ENCODE data around the gene WDR27. TPM values are rescaled to one million over a fixed set of nuclear protein-coding genes. Genes with fewer than 3 reads are reported as not detected.
"Not testable (repeated sequence)": the region's sequence is repeated elsewhere in the genome, so short reads cannot be mapped to it uniquely, and the experiment has no call there.

Gene WDR27
- polyA plus RNA-seq, 4 donors, result 36.8 to 62.5 (median 56.6) TPM

DNA sequence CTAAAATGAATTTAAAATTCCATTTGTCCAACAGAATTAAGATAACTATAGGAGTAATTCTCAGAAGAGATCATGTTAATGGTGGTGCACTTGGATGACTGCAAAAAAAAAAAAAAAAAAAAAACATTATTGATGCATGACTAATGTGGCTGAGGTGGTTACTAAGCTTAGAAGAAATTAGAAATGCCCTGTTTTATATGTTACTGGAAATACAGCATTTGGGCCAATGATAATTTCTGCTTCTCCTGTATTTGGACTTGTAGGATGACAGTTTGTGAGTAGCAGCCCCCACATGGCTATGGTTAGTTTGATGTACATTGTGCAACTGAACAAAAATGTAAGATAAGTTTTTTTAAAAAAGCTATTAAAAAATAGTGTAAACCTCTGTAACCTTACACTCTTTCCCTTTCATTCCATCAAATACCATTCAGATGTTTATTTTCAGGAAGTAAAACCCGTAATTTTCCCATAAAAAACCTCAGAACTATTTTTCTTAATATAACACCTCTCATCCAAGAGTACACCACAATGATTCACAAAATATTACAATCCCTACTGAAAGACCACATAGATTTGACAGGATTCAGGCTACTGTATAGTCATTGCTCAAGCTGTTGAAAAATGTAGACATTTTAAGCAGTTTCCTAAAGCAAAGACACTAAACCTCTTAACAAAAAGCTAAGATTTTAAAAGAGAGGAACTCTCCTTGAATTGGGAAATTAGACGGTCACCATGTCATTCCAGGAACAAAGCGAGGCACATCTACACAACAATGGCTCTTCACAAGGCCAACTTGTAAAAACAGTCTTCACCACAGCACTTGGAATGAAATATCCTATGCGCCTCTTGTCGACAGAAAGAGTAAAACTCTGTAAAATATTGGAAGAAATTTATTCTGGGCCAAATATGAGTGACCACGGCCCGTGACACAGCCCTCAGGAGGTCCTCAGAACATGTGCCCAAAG, 83.0 kb downstream of the WDR27 start:
- no peak for DNase-seq (ENCODE audit: low read depth in 4 of 4, low spot score in 3 of 4)

DNA sequence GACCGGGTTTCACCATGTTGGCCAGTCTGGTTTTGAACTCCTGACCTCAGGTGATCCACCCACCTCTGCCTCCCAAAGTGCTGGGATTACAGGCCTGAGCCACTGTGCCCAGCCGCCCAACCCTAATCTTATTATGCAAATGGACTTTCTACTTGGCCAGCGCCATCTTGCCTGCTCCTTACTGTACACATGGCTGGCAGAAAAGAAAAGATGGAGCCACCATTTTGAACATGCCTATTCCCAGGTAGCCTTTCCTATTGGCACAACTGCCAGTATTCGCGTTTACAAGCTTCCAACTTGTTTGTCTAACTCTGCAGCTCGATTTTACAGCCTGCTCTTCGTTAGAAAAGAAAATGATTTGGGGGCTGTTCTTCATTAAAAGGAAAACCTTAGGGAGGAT, 84.3 kb downstream of the WDR27 start:
- no peak for DNase-seq (ENCODE audit: low read depth in 4 of 4, low spot score in 3 of 4)

DNA sequence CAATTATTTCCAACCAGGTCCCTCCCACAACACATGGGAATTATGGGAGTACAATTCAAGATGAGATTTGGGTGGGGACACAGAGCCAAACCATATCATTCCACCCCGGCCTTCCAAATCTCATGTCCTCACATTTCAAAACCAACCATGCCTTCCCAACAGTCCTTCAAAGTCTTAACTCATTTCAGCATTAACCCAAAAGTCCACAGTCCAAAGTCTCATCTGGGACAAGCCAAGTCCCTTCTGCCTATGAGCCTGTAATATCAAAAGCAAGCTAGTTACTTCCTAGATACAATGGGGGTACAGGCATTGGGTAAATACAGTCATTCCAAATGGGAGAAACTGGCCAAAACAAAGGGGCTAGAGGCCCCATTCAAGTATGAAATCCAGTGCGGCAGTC, 93.2 kb downstream of the WDR27 start:
- not testable (repeated sequence) for DNase-seq (ENCODE audit: low read depth in 4 of 4, low spot score in 3 of 4)

DNA sequence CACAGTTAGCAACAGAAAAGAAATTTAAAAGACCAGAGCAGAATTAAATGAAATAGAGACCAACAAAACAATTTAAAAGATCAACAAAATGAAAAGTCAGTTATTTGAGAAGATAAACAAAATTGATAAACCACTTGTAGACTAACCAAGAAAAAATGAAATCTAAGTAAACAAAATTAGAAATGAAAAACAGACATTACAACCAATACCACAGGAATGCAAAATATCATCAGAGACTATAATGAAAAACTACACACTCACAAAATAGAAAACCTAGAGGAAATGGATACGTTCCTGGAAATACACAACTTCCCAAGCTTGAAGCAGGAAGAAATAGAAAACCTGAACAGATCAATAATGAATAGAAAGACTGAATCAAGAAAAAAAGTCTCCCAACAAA, 97.8 kb downstream of the WDR27 start:
- no peak for DNase-seq (ENCODE audit: low read depth in 4 of 4, low spot score in 3 of 4)

DNA sequence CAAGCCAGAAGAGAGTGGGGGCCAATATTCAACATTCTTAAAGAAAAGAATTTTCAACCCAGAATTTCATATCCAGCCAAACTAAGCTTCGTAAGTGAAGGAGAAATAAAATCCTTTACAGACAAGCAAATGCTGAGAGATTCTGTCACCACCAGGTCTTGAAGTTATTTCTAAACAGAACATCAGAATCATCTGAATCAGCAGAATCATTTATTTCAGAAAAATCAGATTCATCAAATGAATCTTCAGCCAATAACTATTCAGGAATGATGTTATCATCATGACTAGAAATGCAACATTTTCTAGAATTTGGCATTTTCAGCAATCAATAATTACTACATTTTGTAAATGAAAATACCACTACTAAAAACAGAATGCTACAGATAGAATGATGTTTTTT, 100.7 kb downstream of the WDR27 start:
- DNase-seq (ENCODE audit: low read depth in 4 of 4, low spot score in 3 of 4), result not testable (repeated sequence)

DNA sequence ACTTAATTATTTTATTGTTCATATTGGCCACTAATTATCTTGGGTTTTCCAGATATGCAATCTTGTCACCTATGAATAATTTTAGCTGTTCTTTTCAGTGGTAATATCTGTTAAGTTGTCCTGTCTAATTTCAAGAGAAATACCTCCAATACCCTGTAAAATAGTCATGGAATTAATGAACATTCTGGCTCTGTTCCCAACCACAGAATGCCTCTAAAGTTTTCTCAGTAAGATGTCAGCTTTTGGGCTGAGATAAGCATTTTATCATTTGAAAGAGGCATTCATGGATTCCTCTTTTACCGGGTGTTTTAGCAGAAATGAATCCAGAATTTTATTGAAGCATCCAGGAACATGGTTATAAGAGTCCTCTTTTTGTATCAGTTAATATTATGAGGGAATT, 109.3 kb downstream of the WDR27 start:
- no peak for DNase-seq (ENCODE audit: low read depth in 4 of 4, low spot score in 3 of 4)

DNA sequence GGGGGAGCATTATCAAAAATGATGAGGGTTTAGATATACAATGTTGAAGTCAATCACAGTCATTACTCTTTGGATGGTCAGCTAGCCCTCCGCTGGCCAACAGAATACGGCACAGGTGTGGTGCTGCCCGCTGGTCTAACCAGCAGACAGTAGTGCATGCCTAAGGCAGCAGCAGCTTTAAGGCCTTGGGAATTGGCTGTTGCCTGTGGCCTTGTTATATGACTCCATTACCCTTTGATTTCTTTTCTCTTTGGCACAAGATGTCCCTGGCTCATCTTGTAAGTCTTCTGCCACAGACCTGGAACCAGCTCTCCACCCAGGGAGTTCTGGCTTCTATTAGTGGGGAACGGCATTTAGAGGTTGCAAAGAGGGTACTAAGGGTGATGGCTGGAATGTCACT, 110.2 kb downstream of the WDR27 start:
- DNase-seq (ENCODE audit: low read depth in 4 of 4, low spot score in 3 of 4), result no peak

DNA sequence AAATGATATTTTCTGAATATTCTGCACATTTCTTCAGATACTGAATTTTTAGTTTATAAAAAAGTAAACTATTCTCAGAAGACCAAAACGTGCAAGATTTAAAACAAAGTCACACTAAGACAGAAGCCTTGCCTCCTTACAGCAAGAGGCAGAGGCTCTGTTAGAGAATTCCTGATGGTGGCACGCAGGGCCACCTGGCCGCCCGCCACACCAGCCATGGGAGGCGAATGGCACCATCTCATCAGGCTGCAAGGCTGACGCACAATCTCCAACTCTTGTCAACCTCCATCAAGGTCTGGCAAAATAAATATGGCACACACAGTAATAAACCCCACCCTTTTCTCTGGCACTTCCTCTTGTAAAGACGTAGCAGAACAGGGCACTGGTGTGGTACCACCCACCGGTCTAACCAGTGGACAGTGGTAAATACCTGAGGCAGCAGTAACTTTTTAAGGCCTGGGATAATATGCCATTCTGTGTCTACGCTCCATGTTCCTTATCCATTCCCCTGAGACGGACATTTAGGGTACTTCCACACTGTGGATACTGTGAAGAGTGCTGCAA, 111.4 kb downstream of the WDR27 start:
- no peak for DNase-seq (ENCODE audit: low read depth in 4 of 4, low spot score in 3 of 4)

DNA sequence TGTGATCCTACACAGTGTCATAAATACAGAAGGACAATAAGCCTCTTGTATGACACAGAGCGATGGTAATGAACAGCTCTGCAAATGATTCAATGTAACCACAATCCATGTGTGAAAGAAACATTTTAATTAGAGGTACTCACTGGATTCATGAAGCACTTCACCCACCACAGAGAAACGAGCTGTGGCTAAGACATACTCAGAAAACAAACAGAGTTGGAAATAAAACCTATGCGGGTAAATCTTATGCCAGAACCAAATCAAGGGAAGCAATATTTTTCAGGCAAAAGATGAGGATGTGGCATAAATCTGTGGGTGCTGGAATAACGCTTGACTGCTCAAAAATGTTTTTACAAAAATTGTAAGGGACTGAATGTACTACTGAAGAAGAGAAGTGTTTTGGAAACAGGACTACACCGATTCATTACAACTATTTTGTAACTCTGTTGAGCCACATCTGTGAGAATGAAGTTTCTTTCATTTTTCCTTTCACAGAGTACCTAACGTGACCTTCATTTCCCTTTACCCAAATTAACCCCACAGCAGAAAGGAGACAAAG, 112.1 kb downstream of the WDR27 start:
- DNase-seq (ENCODE audit: low read depth in 4 of 4, low spot score in 3 of 4), result no peak

DNA sequence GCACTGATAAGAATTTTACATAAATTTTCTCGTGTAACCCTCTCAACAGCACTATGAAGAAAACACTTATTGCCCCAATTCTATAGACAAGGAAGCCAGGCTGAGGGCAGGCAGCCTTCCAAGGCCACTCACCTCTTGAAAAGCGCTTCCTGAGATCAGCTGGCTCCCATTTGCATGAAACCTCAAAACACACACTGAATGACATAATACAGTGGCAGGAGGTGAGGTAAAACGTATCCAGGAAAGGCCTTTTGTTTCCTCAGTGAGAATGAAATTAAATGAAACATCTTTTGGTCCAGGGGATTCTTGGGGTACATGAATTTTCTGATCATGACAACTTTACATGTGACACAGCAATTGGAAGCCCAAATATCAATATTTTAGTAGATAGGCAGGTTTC, 112.5 kb downstream of the WDR27 start:
- no peak for DNase-seq (ENCODE audit: low read depth in 4 of 4, low spot score in 3 of 4)

DNA sequence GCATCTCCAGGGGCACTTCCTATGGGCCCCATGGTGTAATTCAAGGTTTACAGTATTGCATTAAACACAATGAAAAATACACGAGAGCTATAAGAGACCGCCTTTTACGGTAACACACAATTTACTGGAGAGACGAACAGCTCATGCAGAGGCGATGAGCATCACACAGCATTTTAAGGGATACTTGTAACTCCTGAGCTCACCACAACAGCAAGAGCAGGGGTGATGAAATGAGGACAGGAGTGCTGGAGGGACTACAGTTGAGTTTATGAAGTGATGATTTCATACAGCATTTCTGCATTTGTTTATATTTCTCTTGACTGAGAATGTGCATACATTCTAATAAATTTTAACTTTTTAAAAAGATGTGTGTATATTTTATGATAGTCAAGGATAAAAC, 113.9 kb downstream of the WDR27 start:
- no peak for DNase-seq (ENCODE audit: low read depth in 4 of 4, low spot score in 3 of 4)

DNA sequence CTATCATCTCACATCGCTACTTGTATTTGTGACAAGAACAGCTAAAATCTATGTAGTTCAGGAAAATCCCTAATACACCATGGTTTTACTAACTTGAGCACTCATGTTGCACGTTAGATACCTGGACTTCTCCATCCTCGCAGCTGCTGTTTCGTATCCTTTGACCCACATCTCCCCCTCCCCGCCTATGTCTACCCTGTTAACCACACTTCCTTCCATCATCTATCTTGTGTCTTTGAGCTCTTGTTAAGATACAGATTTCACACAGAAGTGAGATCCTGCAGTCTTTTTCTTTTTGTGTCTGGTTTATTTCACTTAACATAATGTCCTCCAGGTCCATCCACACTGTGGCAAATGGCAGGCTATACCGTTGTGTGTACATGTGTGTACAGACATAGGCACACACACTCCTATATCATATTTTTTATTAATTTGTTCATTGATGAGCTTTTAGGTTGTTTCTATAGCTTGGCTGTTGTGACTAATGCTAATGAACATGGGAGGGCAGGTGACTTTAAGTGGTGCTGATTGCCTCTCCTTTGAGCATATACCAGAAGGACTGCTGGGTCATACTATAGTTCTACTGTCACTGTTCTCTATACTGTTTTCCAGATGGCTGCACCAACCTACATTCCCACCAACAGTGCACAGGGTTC, 117.8 kb downstream of the WDR27 start:
- DNase-seq (ENCODE audit: low read depth in 4 of 4, low spot score in 3 of 4), result no peak

DNA sequence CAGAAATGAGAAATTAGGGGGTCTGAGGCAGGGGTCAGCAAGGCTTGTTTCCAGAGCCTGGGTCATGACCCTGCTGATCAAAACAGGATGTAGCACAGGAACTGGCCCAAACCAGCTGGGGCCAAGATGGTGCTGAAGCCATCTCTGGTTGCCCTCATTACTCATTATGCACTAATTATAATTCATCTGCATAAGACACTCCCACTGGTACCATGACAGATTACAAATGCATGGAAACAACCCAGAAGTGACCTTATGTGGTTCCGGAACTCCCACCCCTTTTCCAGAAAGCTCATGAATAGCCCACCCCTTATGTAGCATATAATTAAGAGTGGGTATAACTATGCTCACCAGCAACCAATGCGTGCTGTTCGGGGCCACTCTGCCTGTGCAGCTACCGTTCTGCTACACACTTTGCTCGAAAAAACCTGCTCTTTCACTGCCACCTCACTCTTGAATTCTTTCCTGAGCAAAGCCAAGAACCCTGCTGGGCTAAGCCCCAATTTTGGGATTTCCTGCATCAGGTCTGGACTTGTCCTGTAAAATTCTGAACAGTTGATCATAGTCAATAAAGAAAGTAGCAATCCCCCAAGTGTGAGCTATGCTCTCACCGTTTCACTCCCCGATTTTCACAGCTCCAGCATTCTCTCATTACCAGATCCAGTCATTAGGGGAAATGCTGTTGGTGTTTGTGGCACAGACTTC, 122.3 kb downstream of the WDR27 start:
- DNase-seq (ENCODE audit: low read depth in 4 of 4, low spot score in 3 of 4), result no peak

DNA sequence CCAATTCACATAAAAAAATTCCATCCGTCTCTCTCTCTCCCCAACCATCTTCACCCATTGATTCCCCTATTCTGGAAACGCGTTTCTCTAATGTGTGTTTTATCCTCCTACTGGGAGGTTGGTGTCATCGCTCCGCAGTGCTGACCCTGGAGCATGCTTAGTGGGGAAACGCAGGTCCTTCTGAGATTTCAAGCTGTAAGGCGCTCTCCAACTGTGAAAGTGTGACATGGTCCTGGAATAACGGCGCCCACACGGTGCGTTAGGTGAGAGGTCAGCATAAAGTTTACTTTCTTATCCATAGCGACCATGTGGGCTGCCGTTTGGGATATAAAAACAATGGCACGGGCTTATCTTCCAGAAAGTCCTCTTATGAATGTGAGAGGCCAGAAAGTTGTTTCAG, 123.9 kb downstream of the WDR27 start:
- no peak for DNase-seq (ENCODE audit: low read depth in 4 of 4, low spot score in 3 of 4)

DNA sequence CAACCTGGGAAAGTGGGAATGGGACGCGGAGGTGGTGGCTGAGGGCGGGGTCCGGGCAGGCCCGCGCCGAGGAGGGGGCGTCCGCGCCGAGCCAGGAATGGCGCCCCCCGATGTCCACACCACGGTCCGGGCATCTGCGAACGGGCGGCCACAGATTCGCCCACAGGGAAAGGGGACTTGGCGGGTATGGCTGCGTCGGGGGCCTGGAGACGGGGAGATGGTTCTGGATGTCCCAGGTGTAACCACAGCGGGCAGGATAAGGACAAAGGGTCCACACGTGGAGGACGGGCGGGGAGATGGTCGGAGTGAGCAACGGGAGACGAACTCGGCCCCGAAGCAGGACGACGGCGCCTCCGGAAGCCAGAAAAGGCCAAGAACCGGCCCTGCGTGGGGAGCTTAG, 124.6 kb downstream of the WDR27 start:
- DNase-seq (ENCODE audit: low read depth in 4 of 4, low spot score in 3 of 4), result no peak

DNA sequence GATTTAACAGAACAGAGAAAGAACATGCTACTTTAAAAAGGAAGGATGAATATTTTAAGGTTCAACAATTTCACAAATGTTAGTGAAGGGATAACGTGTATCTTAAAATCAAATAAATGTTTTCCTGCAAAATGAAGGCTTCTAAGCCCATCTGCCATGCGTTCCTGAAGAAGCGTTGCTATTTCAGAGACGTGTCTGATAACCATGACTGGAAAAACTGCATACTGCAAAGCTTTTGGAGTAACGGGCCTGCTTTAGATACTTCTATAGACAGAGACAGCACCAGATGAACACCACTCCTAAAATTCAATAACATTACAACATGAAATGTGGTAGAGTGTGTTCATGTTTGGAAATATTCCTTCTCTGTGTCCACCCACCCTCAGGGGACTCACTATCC, 126.0 kb downstream of the WDR27 start:
- no peak for DNase-seq (ENCODE audit: low read depth in 4 of 4, low spot score in 3 of 4)

DNA sequence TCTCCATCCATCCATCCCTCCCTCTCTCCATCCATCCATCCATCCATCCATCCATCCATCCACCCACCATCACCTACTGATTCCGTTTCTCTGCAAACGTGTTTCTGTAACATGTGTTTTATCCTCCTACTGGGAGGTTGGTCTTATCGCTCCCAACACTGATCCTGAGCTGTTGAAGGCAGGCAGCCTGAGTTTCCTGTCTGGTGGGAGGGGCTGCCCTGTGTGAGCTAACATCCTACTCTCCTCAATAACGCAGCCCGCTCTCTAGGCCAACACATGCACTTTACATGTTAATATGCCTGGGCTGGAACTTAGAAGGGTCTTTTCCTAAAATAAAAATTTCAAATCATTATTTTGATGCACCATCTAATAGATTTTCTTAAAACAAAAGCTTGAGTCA, 126.5 kb downstream of the WDR27 start:
- DNase-seq (ENCODE audit: low read depth in 4 of 4, low spot score in 3 of 4), result no peak

DNA sequence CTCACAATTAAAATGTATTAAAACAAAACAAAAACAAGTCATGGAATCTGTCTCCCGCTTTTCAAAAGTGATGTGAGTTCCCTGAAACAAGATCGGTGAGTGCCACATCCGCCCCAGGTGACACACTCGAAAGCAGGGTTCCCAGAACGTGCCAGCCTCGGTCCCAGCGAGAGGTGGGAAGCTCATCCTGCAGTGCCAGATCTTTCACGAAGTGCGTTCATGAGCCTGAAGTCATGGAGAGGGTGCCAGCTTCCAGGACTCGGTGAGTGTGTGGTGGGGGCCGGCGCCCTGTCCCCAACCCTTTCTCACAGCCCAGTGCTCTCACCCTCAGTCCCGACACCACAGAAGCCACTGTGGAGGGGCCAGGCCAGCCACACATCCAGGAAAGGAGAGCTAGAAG, 127.4 kb downstream of the WDR27 start:
- DNase-seq (ENCODE audit: low read depth in 4 of 4, low spot score in 3 of 4), result no peak

DNA sequence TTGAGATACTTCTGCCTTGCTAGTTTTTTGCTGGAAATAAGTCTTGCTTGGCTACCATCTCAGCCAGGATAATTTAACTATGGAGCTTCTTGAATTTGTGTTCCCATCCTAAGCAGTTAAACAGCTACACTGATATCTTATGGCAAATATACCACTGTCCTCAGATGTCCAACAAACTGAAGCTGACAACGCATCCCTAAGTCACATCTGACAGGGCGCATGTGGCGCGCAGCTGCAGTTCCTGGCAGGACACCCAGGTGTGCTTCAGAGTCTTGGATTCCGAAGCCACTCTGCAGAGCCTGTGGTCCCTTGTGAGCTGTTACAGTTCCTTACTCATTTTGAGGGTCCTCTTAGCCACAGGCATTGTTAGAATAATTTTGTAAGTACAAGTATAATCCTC, 127.9 kb downstream of the WDR27 start:
- DNase-seq (ENCODE audit: low read depth in 4 of 4, low spot score in 3 of 4), result no peak

DNA sequence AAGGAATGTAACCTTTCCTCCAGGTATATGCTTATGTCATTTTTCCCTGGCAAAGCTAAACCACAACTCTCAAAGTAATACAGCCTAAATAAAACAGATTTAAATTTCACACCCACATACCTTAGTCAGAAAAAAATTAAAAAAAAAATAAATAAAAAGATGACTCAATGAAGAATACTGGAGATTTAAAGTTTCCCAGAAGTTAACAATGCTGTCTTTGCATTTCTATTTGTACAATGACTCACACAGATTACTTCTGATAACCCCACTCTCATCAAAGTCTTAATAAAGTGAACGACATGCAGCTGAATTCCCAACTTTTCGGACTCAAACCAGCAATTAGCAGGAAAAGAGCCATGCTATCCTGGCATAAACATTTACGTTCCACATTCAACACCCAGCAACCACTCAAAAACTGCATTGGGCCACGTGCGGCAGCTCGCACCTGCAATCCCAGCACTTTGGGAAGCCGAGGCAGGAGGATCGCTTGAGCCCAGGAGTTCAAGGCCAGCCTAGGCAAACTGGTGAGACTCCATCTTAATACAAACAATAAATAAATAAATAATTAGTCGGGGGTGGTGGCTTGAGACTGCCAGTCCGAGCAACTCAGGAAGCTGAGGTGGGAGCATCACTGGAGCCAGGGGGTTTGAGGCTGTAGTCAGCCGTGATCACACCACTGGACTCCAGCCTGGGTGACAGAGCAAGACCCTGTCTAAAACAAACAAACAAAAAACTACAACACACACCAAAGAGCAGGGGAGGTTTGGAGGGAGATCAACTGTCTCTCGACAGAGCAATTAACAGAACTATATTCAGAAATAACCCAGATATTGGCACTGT, 130.5 kb downstream of the WDR27 start:
- DNase-seq (ENCODE audit: low read depth in 4 of 4, low spot score in 3 of 4), result no peak

Measured in right renal pelvis (tissue), 4 donors.